SK-N-SH treated with all-trans-retinoic acid at 6 μM for 48 hours (cell line): ENCODE results near the gene C6orf89.

Experiments used
- ATAC-seq: fragments of 200-7000 bp; cut with Tn5 transposase; 3 replicates; pipeline ENCODE4 v1.9.1; 2020; ENCODE audit warnings: mild to moderate bottlenecking, moderate library complexity
- BACH2 ChIP-seq: fragments of 250-450 bp; sonication (Bioruptor Pico); IDR thresholded peaks from 2 replicates; pipeline ENCODE4 v1.9.0; 2021; ENCODE audit warnings: mild to moderate bottlenecking, borderline replicate concordance
- CSDC2 ChIP-seq: fragments of 250-450 bp; sonication (Bioruptor Pico); IDR thresholded peaks from 2 replicates; pipeline ENCODE4 v1.5.0; 2020; ENCODE audit warnings: mild to moderate bottlenecking, moderate library complexity
- ESRRG ChIP-seq: fragments of 250-450 bp; sonication (Bioruptor Pico); IDR thresholded peaks from 2 replicates; pipeline ENCODE4 v1.6.1; 2021; ENCODE audit warnings: mild to moderate bottlenecking
- GLIS3 ChIP-seq: fragments of 250-450 bp; sonication (Bioruptor Pico); IDR thresholded peaks from 2 replicates; pipeline ENCODE4 v1.5.0; 2020; ENCODE audit warnings: mild to moderate bottlenecking, moderate library complexity
- ISL1 ChIP-seq: fragments of 250-450 bp; sonication (Bioruptor Pico); IDR thresholded peaks from 2 replicates; pipeline ENCODE4 v2.1.2; 2022; ENCODE audit warnings: mild to moderate bottlenecking, moderate library complexity
- OSR1 ChIP-seq: fragments of 250-450 bp; sonication (Bioruptor Pico); IDR thresholded peaks from 2 replicates; pipeline ENCODE4 v1.8.0; 2022; ENCODE audit warnings: moderate library complexity, mild to moderate bottlenecking, inconsistent platforms
- PPARA ChIP-seq: fragments of 250-450 bp; sonication (Bioruptor Pico); IDR thresholded peaks from 2 replicates; pipeline ENCODE4 v1.5.0; 2020; ENCODE audit warnings: mild to moderate bottlenecking, borderline replicate concordance
- RARB ChIP-seq: fragments of 250-450 bp; sonication (Bioruptor Pico); IDR thresholded peaks from 2 replicates; pipeline ENCODE4 v1.8.0; 2021; ENCODE audit warnings: mild to moderate bottlenecking, moderate library complexity
- SNAI2 ChIP-seq: fragments of 250-450 bp; sonication (Bioruptor Pico); IDR thresholded peaks from 2 replicates; pipeline ENCODE4 v1.5.0; 2020; ENCODE audit warnings: mild to moderate bottlenecking, moderate library complexity
- TOX ChIP-seq: fragments of 250-450 bp; sonication (Bioruptor Pico); IDR thresholded peaks from 2 replicates; pipeline ENCODE4 v1.8.0; 2021; ENCODE audit warnings: mild to moderate bottlenecking, moderate library complexity, borderline replicate concordance
- ZC3H10 ChIP-seq: fragments of 250-450 bp; sonication (Bioruptor Pico); IDR thresholded peaks from 2 replicates; pipeline ENCODE4 v1.5.1; 2021; ENCODE audit warnings: mild to moderate bottlenecking, moderate library complexity
- ZFP3 ChIP-seq: fragments of 250-450 bp; sonication (Bioruptor Pico); IDR thresholded peaks from 2 replicates; pipeline ENCODE4 v1.5.0; 2020; ENCODE audit warnings: mild to moderate bottlenecking, moderate library complexity
- ZFP30 ChIP-seq: fragments of 450-650 bp; formaldehyde crosslinking; IDR thresholded peaks from 2 replicates; pipeline ENCODE4 v1.5.0; 2022; ENCODE audit warnings: mild to moderate bottlenecking, moderate library complexity
- ZNF70 ChIP-seq: fragments of 450-650 bp; formaldehyde crosslinking; IDR thresholded peaks from 2 replicates; pipeline ENCODE4 v1.5.0; 2020; ENCODE audit warnings: mild to moderate bottlenecking, moderate library complexity
- ZNF8 ChIP-seq: fragments of 450-650 bp; formaldehyde crosslinking; IDR thresholded peaks from 2 replicates; pipeline ENCODE4 v1.5.0; 2020; ENCODE audit warnings: mild to moderate bottlenecking, moderate library complexity
- TF ChIP-seq, protein P1 (sequence below): fragments of 250-450 bp; sonication (Bioruptor Pico); IDR thresholded peaks from 2 replicates; pipeline ENCODE4 v1.8.0; 2020; ENCODE audit warnings: mild to moderate bottlenecking, moderate library complexity, borderline replicate concordance
- TF ChIP-seq, protein P2 (sequence below): fragments of 250-450 bp; sonication (Bioruptor Pico); IDR thresholded peaks from 2 replicates; pipeline ENCODE4 v1.5.1; 2021; ENCODE audit warnings: mild to moderate bottlenecking, moderate library complexity
- TF ChIP-seq, protein P3 (sequence below): fragments of 250-450 bp; sonication (Bioruptor Pico); IDR thresholded peaks from 2 replicates; pipeline ENCODE4 v1.5.1; 2020; ENCODE audit warnings: low read depth, mild to moderate bottlenecking, moderate library complexity
- TF ChIP-seq, protein P4 (sequence below): fragments of 250-450 bp; sonication (Bioruptor Pico); IDR thresholded peaks from 2 replicates; pipeline ENCODE4 v1.5.0; 2020; ENCODE audit warnings: mild to moderate bottlenecking, moderate library complexity

C6orf89 gene

DNA sequence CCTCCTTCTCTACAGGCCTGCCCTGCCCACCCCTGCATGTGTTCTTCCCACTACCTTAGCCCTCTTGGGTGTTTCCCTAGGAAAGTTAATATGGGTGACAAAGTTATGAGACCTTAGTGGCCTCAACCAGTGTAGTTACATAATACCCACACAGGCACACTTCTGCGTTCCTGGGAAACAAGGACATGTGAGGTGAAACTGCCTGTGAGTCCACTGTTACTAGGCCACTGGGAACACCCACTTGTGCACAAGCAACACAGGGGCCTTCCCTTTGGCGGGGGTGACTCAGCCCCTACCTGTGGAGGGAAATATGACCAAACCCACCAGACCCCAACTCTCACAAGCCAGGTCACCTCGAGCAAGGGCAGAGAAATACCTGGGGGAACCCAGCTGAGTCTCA lies 81.5 kb downstream of the C6orf89 start:
- TF ChIP-seq TOX (CRISPR knock-in tag) (no peak), ZFP3 (no peak), CSDC2 (CRISPR knock-in tag) (no peak), ISL1 (CRISPR knock-in tag) (no peak), SNAI2 (CRISPR knock-in tag) (no peak), ZNF8 (CRISPR knock-in tag) (no peak), GLIS3 (CRISPR knock-in tag) (no peak), OSR1 (CRISPR knock-in tag) (no peak), BACH2 (CRISPR knock-in tag) (no peak), PPARA (CRISPR knock-in tag) (no peak), RARB (CRISPR knock-in tag) (no peak)
- TF ChIP-seq, protein P1, sequence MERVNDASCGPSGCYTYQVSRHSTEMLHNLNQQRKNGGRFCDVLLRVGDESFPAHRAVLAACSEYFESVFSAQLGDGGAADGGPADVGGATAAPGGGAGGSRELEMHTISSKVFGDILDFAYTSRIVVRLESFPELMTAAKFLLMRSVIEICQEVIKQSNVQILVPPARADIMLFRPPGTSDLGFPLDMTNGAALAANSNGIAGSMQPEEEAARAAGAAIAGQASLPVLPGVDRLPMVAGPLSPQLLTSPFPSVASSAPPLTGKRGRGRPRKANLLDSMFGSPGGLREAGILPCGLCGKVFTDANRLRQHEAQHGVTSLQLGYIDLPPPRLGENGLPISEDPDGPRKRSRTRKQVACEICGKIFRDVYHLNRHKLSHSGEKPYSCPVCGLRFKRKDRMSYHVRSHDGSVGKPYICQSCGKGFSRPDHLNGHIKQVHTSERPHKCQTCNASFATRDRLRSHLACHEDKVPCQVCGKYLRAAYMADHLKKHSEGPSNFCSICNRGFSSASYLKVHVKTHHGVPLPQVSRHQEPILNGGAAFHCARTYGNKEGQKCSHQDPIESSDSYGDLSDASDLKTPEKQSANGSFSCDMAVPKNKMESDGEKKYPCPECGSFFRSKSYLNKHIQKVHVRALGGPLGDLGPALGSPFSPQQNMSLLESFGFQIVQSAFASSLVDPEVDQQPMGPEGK, result no peak
- TF ChIP-seq, protein P2, sequence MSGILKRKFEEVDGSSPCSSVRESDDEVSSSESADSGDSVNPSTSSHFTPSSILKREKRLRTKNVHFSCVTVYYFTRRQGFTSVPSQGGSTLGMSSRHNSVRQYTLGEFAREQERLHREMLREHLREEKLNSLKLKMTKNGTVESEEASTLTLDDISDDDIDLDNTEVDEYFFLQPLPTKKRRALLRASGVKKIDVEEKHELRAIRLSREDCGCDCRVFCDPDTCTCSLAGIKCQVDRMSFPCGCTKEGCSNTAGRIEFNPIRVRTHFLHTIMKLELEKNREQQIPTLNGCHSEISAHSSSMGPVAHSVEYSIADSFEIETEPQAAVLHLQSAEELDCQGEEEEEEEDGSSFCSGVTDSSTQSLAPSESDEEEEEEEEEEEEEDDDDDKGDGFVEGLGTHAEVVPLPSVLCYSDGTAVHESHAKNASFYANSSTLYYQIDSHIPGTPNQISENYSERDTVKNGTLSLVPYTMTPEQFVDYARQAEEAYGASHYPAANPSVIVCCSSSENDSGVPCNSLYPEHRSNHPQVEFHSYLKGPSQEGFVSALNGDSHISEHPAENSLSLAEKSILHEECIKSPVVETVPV (CRISPR knock-in tag), result no peak
- TF ChIP-seq, protein P3, sequence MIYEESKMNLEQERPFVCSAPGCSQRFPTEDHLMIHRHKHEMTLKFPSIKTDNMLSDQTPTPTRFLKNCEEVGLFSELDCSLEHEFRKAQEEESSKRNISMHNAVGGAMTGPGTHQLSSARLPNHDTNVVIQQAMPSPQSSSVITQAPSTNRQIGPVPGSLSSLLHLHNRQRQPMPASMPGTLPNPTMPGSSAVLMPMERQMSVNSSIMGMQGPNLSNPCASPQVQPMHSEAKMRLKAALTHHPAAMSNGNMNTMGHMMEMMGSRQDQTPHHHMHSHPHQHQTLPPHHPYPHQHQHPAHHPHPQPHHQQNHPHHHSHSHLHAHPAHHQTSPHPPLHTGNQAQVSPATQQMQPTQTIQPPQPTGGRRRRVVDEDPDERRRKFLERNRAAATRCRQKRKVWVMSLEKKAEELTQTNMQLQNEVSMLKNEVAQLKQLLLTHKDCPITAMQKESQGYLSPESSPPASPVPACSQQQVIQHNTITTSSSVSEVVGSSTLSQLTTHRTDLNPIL (CRISPR knock-in tag), result no peak
- TF ChIP-seq, protein P4, sequence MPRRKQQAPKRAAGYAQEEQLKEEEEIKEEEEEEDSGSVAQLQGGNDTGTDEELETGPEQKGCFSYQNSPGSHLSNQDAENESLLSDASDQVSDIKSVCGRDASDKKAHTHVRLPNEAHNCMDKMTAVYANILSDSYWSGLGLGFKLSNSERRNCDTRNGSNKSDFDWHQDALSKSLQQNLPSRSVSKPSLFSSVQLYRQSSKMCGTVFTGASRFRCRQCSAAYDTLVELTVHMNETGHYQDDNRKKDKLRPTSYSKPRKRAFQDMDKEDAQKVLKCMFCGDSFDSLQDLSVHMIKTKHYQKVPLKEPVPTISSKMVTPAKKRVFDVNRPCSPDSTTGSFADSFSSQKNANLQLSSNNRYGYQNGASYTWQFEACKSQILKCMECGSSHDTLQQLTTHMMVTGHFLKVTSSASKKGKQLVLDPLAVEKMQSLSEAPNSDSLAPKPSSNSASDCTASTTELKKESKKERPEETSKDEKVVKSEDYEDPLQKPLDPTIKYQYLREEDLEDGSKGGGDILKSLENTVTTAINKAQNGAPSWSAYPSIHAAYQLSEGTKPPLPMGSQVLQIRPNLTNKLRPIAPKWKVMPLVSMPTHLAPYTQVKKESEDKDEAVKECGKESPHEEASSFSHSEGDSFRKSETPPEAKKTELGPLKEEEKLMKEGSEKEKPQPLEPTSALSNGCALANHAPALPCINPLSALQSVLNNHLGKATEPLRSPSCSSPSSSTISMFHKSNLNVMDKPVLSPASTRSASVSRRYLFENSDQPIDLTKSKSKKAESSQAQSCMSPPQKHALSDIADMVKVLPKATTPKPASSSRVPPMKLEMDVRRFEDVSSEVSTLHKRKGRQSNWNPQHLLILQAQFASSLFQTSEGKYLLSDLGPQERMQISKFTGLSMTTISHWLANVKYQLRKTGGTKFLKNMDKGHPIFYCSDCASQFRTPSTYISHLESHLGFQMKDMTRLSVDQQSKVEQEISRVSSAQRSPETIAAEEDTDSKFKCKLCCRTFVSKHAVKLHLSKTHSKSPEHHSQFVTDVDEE (CRISPR knock-in tag), result no peak
- no peak for ATAC-seq

DNA sequence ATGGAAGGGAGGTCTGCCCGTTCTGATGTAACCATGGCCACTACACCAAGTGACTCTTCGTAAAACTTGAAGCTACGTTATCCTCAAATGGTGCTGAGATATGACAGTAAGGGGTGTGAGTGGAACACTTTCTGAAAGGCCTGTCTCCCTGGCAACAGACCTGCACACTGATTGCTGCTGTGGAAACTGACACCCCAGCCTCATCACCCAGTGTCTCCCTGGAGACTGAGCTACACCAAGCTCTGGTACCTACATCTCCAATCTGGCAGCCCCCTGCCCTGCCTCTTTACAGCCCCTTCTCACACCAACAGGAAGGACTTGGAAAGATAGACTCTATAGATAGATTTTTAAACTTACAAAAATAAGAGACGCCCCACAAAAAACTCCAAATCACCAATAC lies 82.0 kb downstream of the C6orf89 start:
- ATAC-seq, result no peak
- TF ChIP-seq ZFP3, result no peak
- TF ChIP-seq OSR1 (CRISPR knock-in tag), result no peak

DNA sequence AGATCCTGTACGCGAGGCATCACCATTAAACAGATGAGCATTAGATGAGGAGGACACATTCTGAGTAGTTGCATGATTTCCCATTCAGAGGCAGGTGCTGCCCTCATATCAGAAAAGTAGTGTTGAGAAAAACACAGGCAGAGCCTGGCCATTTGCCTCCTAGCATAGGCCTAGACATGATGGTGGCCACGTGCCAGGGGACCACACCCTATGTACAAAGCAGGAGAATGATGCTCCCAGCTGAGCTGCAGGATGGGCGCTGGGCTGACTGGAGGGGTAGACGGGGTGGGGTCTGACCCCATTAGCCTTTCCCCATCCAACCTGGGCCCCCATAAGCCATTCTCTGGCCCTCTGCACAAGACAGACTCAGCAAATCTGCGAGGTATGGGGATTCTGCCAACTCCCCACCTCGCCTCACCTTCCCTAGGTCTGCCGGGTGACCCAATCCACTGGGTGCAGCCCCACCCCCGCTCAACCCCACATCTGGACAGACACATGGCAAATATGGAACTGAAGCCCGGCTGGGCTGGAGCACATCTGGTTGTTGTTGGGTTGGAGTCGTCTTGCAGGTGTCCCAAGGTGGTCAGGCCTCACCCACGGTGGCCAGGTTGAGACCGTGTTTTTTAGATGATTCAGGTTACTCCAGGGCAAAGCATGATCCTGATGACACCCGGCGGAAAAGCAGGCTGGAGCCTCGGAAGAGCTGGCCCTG lies 82.7 kb downstream of the C6orf89 start:
- no peak for ATAC-seq
- TF ChIP-seq, protein P1, result no peak
- TF ChIP-seq ZFP30 (CRISPR knock-in tag) (no peak), TOX (CRISPR knock-in tag) (no peak)

DNA sequence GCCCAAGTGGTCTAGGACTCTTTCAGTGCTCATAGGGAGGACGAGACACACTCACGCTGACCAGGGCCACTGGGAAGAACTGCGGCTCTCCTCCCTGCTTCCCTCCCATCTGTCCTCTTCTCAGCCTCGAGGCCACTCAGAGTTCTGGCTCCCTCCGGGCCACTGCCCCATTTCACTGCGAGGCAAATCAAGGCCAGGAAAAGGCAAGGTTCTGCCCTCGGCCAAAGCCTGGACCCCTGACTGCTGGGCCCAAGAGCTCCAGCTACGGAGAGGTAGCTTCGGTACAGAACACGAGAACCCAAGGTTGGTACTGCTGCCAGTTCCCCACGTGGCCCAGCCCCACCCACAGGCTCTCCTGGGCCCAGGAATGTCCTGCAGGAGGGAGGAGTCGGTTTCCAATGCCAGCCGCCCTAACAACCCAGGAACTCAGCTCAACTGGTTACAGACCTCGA lies 83.5 kb downstream of the C6orf89 start:
- TF ChIP-seq OSR1 (CRISPR knock-in tag), result no peak
- TF ChIP-seq, protein P3 (CRISPR knock-in tag), result no peak
- TF ChIP-seq, protein P1, result no peak
- TF ChIP-seq RARB (CRISPR knock-in tag), result no peak
- TF ChIP-seq PPARA (CRISPR knock-in tag), result no peak
- TF ChIP-seq CSDC2 (CRISPR knock-in tag), result no peak
- no peak for TF ChIP-seq ZNF70 (CRISPR knock-in tag)
- no peak for TF ChIP-seq ESRRG
- no peak for TF ChIP-seq ZC3H10
- no peak for ATAC-seq
